H1 (cell line): Measurements from ENCODE around the gene FOXN3. TPM values are rescaled to one million over a fixed set of nuclear protein-coding genes. Genes with fewer than 3 reads are reported as not detected.

ENCODE experiments used
- CTBP2 ChIP-seq: IDR thresholded peaks from 2 replicates; pipeline ENCODE4 v1.7.0; 2011; ENCODE audit warnings: borderline replicate concordance, mild to moderate bottlenecking, moderate library complexity, mixed read lengths, low read length; ENCODE audit not compliant: insufficient read depth, insufficient read length
- CTCF ChIP-seq, 3 experiments: IDR thresholded peaks; 1 replicate in 2 of 3; 2 replicates in 1 of 3; pipeline versions ENCODE4 v1.5.1 to v1.6.1; 2011; ENCODE audit warnings: low read length in 3 of 3, mild to moderate bottlenecking in 3 of 3, inconsistent platforms in 2 of 3, low read depth in 1 of 3, moderate library complexity in 1 of 3; ENCODE audit not compliant: insufficient read depth in 1 of 3; ENCODE audit errors: control extremely low read depth in 1 of 3
- GABPA ChIP-seq: IDR thresholded peaks from 2 replicates; pipeline ENCODE4 v1.6.1; 2011; ENCODE audit warnings: mild to moderate bottlenecking, low read length, moderate library complexity, borderline replicate concordance; ENCODE audit not compliant: insufficient read depth
- GTF2F1 ChIP-seq: IDR thresholded peaks from 2 replicates; pipeline ENCODE4 v1.6.1; 2012; ENCODE audit warnings: low read depth, low read length, improper control_type of control experiment, borderline replicate concordance
- MAFK ChIP-seq: IDR thresholded peaks from 2 replicates; pipeline ENCODE4 v1.6.1; 2012; ENCODE audit warnings: low read depth, mild to moderate bottlenecking, improper control_type of control experiment, low read length
- POLR2A ChIP-seq, 2 experiments: IDR thresholded peaks; 1 replicate in 1 of 2; 2 replicates in 1 of 2; pipeline ENCODE4 v1.6.1; 2011; ENCODE audit warnings: low read depth in 2 of 2, low read length in 2 of 2, mild to moderate bottlenecking in 2 of 2; ENCODE audit errors: control extremely low read depth in 1 of 2
- POU5F1 ChIP-seq: IDR thresholded peaks from 2 replicates; pipeline ENCODE4 v1.6.1; 2011; ENCODE audit warnings: low read depth, mild to moderate bottlenecking, low read length, moderate library complexity
- SIX5 ChIP-seq: IDR thresholded peaks from 2 replicates; pipeline ENCODE4 v1.6.1; 2011; ENCODE audit warnings: mild to moderate bottlenecking, low read depth, low read length
- polyA plus RNA-seq, 7 experiments: library from polyadenylated mRNA; depleted of rRNA in 3 of 7; stranded (reverse) in 5 of 7; unstranded in 2 of 7; fragments of >200 nt in 5 of 7; fragments of 200-250 nt in 2 of 7; gene quantifications; 1 replicate in 5 of 7; 2 replicates in 1 of 7; 4 replicates in 1 of 7; pipeline versions ENCODE4 v1.2.1 to v1.2.3, GENCODE V29; 2011 to 2013; ENCODE audit warnings: missing spikeins in 2 of 7, mixed read lengths in 2 of 7
- total RNA-seq: library from RNA; stranded (reverse); fragmentation: NEBNext Ultra II Directional; extraction: Animal tissue kit (Norgen Biotek cat#: 25700); gene quantifications from 2 replicates; pipeline ENCODE4 v1.2.1, GENCODE V29; 2021

The FOXN3 gene
- total and polyA plus RNA-seq, 2 of the 8 experiments (the other 6 are each of a cell fraction or from before 2014, with no cell fraction given): 52.6 to 178 TPM

- TF ChIP-seq CTCF (IDR thresholded peaks at IDR 0.05; ENCODE audit: control extremely low read depth in 1 of 3, insufficient read depth in 1 of 3, low read depth in 1 of 3, low read length in 3 of 3): no peak
- TF ChIP-seq POLR2A (IDR thresholded peaks at IDR 0.05; ENCODE audit: control extremely low read depth in 1 of 2, low read depth in 2 of 2, low read length in 2 of 2): no peak
- TF ChIP-seq POU5F1: no peak
- no peak for TF ChIP-seq GABPA
- no peak for TF ChIP-seq CTBP2
- no peak for TF ChIP-seq GTF2F1
- TF ChIP-seq MAFK: no peak
- no peak for TF ChIP-seq SIX5
Observed at GRCh38 chr14:89435492-89435891, 18.5 kb upstream of the FOXN3 start (continued).
